Esophagus muscularis mucosa (tissue), 4 donors: ENCODE measurements around the gene TMEM131L. TPM values are rescaled to one million over a fixed set of nuclear protein-coding genes. Genes with fewer than 3 reads are reported as not detected.
A peak's percentile ranks its signal among the peaks of the same experiment; 100 is the strongest.

Experiments used
- DNase-seq: peaks from one replicate; pipeline ENCODE4 v3.0.0-alpha.2; 2017; ENCODE audit errors: extremely low spot score
- H3K27ac ChIP-seq, 4 donors: fragments of 200-600 bp; sonication (generic); replicated peaks in 1 of 4; 1 replicate in 3 of 4; 2 replicates in 1 of 4; pipeline ENCODE4 v1.5.1; 2016 to 2019; ENCODE audit warnings: mild to moderate bottlenecking in 1 of 4
- H3K27me3 ChIP-seq, 4 donors: fragments of 200-600 bp; sonication (generic); one replicate each; pipeline versions ENCODE4 v1.5.1 to v1.6.0; 2016 to 2019
- H3K36me3 ChIP-seq, 4 donors: fragments of 200-600 bp; sonication (generic); one replicate each; pipeline ENCODE4 v1.5.1; 2016 to 2019
- H3K4me1 ChIP-seq, 4 donors: fragments of 200-600 bp; sonication (generic); one replicate each; pipeline ENCODE4 v1.5.1; 2016 to 2019
- H3K4me3 ChIP-seq, 4 donors: fragments of 200-600 bp; sonication (generic); 1 replicate in 2 of 4; 2 replicates in 2 of 4; pipeline ENCODE4 v1.5.1; 2016 to 2019; ENCODE audit warnings: mild to moderate bottlenecking in 4 of 4, moderate library complexity in 1 of 4
- H3K9me3 ChIP-seq, 4 donors: fragments of 200-600 bp; sonication (generic); 1 replicate in 3 of 4; 2 replicates in 1 of 4; pipeline ENCODE4 v1.5.1; 2016 to 2019
- CTCF ChIP-seq, 3 experiments: fragments of 200-600 bp in 2 of 3; fragments of 450-650 bp in 1 of 3; sonication (generic) in 2 of 3; IDR thresholded peaks; one replicate each; pipeline ENCODE4 v1.5.1; 2017 to 2019; ENCODE audit warnings: antibody characterized with exemption in 3 of 3, mild to moderate bottlenecking in 2 of 3, moderate library complexity in 1 of 3
- EP300 ChIP-seq: sonication (generic); formaldehyde crosslinking; IDR thresholded peaks from one replicate; pipeline ENCODE4 v1.6.1; 2017; ENCODE audit warnings: antibody characterized with exemption
- POLR2A ChIP-seq: fragments of 450-650 bp; IDR thresholded peaks from one replicate; pipeline ENCODE4 v1.6.1; 2017; ENCODE audit warnings: antibody characterized with exemption, moderate library complexity, mild to moderate bottlenecking, low read depth
- POLR2AphosphoS5 ChIP-seq, 2 donors: sonication (generic); formaldehyde crosslinking; IDR thresholded peaks; one replicate each; pipeline ENCODE4 v1.6.1; 2017; ENCODE audit warnings: antibody characterized with exemption in 2 of 2
- WGBS: methylation state at CpG from one replicate; pipeline ENCODE4 v1.1.5; 2018; 5-methylcytosine and 5-hydroxymethylcytosine counted together
- intact Hi-C: fragments of 100-400 bp; cut with DNase I; formaldehyde crosslinking; loops from one replicate; pipeline ENCODE4 v1.15.1; 2023
- total RNA-seq, 4 donors: library from RNA; depleted of rRNA; stranded (reverse); fragments of >200 nt; gene quantifications; one replicate each; pipeline versions ENCODE4 v1.1.0 to v1.2.1, GENCODE V29; 2016

The TMEM131L gene
- total RNA-seq, 4 donors from 2014 or later: 10.3 to 16.3 (median 12.1) TPM

- H3K4me3 ChIP-seq: no peak overlapping the region
- H3K27ac ChIP-seq: peak overlapping the region in 1 of 4 donors; percentile 3
- H3K36me3 ChIP-seq: no peaks in the 10 kb centered on the region
- H3K27me3 ChIP-seq: no peaks in the 10 kb centered on the region
- DNase-seq: peak; percentile 78
- H3K4me1 ChIP-seq: peaks cover 52 to 69% (median 60%) of the 10 kb centered on the region in 4 donors
- intact Hi-C loops: no loop called here
- 73% methylated on average over 2 of the region's 2 CpGs for WGBS
- no peaks in the 10 kb centered on the region for H3K9me3 ChIP-seq
- no peak for TF ChIP-seq EP300
- TF ChIP-seq POLR2AphosphoS5 (IDR thresholded peaks at IDR 0.05): no peak
- no peak for TF ChIP-seq CTCF (IDR thresholded peaks at IDR 0.05)
- no peak for TF ChIP-seq POLR2A
These were observed 65.9 kb downstream of the TMEM131L start for GRCh38 chr4:153531976-153532626.

- peak; percentile 3 for DNase-seq
- Histone ChIP-seq H3K27ac (no peak overlapping the region), H3K36me3 (no peaks in the 10 kb centered on the region), H3K4me3 (no peak overlapping the region), H3K9me3 (no peaks in the 10 kb centered on the region), H3K27me3 (no peaks in the 10 kb centered on the region), H3K4me1 (peaks cover 55 to 75% (median 62%) of the 10 kb centered on the region in 4 donors)
- WGBS: 81% methylated on average over 6 of the region's 6 CpGs
- intact Hi-C loops: no loop called here
- TF ChIP-seq EP300 (no peak), POLR2AphosphoS5 (IDR thresholded peaks at IDR 0.05) (no peak), CTCF (IDR thresholded peaks at IDR 0.05) (no peak), POLR2A (no peak)
These were observed 66.5 kb downstream of the TMEM131L start for GRCh38 chr4:153532636-153533035.

DNA sequence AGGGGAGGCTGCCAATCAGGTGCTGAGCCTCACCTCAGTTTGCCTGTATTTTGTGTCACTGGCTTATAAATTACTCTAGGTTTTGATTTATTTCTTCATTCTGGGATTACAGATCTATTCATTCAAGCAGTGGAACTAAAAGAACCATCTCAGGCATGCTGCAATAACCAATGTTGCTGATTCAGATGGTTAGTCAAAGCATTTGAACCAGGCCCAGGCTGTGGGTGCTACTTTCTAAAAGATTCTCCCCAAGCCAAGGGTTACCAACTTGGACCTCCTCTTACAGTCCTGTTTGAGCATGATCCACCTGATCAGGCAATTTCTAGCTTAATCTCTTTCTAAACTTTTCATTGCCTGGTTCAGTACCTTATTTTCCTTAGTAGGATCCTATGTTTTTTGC, 67.2 kb downstream of the TMEM131L start:
- H3K4me3 ChIP-seq: no peak overlapping the region
- DNase-seq: peak; percentile 24
- no peak overlapping the region for H3K27ac ChIP-seq
- TF ChIP-seq POLR2A: no peak
- TF ChIP-seq POLR2AphosphoS5 (IDR thresholded peaks at IDR 0.05): no peak
- TF ChIP-seq CTCF (IDR thresholded peaks at IDR 0.05): no peak
- TF ChIP-seq EP300: no peak
- intact Hi-C loops: no loop called here
- H3K36me3 ChIP-seq: no peaks in the 10 kb centered on the region
- H3K27me3 ChIP-seq: no peaks in the 10 kb centered on the region
- no peaks in the 10 kb centered on the region for H3K9me3 ChIP-seq
- peaks cover 63 to 82% (median 69%) of the 10 kb centered on the region in 4 donors for H3K4me1 ChIP-seq

DNA sequence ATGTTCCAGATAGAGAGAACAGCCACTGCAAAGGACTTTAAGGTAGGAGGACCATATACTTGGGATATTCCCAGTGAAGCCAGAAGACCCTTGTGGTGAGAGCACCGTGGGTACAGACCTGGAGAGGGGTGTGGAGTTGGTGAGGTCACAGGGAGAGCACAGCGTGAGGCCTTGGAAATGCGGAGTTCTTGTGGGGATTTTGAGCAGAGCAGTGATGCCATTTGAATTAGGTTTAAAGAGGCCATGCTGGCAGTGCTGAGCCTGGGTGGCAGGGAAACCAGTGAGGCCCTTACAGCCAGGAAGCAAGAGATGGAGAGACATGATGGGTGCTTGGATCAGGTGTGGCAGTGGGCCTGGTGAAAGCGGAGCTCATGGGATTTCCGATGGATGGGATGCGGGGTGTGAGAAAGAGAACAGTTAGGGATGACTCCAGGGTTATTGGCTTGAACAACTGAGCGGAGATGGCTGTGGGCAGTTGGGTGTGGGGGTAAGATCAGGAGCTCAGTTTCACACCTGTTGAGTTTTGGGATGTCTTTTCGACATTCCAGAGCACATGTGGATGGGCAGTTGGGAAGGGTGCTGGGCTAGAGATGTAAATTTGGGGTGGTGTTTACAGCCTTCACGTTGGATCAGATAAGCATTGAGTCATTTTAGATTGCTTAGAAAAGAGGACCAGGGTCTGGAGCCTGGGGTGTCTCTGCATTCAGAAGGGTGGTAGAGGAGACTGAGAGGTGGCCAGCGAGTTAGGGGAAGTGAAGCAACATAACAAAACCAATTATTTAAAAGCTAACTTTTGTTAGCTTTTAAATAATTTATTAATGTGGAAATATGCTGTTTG, 68.9 kb downstream of the TMEM131L start:
- Histone ChIP-seq H3K27me3 (no peaks in the 10 kb centered on the region), H3K27ac (no peak overlapping the region), H3K4me3 (no peak overlapping the region), H3K36me3 (no peaks in the 10 kb centered on the region), H3K9me3 (no peaks in the 10 kb centered on the region), H3K4me1 (peaks cover 64 to 81% (median 67%) of the 10 kb centered on the region in 4 donors)
- intact Hi-C loops: no loop called here
- TF ChIP-seq CTCF (IDR thresholded peaks at IDR 0.05): no peak
- TF ChIP-seq POLR2A: no peak
- 85% methylated on average over 10 of the region's 10 CpGs for WGBS
- DNase-seq: peak; percentile 75
